Esophagus squamous epithelium (tissue), 4 donors: ENCODE measurements around the gene PPP2R2C.

Source experiments
- CTCF ChIP-seq, 6 experiments: fragments of 450-650 bp in 4 of 6; fragments of 200-600 bp in 2 of 6; sonication (generic) in 2 of 6; IDR thresholded peaks; one replicate each; pipeline ENCODE4 v1.5.1; 2016 to 2019; ENCODE audit warnings: antibody characterized with exemption in 6 of 6, mild to moderate bottlenecking in 4 of 6, moderate library complexity in 4 of 6
- POLR2A ChIP-seq, 4 donors: fragments of 450-650 bp; IDR thresholded peaks; one replicate each; pipeline ENCODE4 v1.6.1; 2017; ENCODE audit warnings: antibody characterized with exemption in 4 of 4, mild to moderate bottlenecking in 4 of 4, moderate library complexity in 3 of 4

GRCh38 chr4:6437826-6438238 lies 34.6 kb downstream of the PPP2R2C start:
- no peak for TF ChIP-seq POLR2A (IDR thresholded peaks at IDR 0.05)
- TF ChIP-seq CTCF (IDR thresholded peaks at IDR 0.05), result no peak
